ENCODE measurements around the gene IQCH.

Gene IQCH

DNA sequence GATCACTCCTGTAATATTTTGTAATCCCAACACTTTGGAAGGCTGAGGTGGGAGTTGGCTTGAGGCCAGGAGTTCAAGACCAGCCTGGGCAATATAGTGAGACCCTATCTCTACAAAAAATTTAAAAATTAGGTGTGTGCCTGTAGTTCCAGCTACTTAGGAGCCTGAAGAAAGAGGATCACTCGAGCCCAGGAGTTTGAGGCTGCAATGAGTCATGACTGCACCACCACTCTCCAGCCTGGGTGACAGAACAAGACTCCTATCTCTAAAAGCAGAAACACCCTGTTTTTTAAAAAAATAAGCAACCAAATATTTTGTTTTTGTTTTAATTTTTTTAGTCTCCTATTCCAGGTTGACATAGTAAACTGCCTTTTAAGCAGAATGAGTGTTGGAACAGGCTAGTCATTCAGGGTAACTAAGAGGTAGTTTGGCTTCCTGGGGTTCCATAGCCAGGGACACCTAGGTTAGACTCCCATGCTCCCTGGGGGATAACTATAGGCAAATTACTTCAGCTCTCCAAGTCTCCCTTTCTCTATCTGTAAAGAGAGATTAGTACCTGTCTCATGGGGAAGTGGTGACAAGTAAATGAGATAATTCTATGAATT, 151.8 kb downstream of the IQCH start:
- Histone ChIP-seq H3K4me1 (ENCODE audit: control insufficient read depth, insufficient read depth, low read length) (peaks cover 20% of the 10 kb centered on the region), H3K36me3 (ENCODE audit: control insufficient read depth, insufficient read depth, low read length) (no peaks in the 10 kb centered on the region), H3K27me3 (ENCODE audit: control insufficient read depth, insufficient read depth, low read length) (no peaks in the 10 kb centered on the region), H3K4me3 (ENCODE audit: low read depth, low read length) (no peak overlapping the region), H3K9me3 (ENCODE audit: control insufficient read depth, insufficient read depth, low read length) (no peaks in the 10 kb centered on the region), H3K9ac (ENCODE audit: low read depth, low read length) (no peak overlapping the region)

DNA sequence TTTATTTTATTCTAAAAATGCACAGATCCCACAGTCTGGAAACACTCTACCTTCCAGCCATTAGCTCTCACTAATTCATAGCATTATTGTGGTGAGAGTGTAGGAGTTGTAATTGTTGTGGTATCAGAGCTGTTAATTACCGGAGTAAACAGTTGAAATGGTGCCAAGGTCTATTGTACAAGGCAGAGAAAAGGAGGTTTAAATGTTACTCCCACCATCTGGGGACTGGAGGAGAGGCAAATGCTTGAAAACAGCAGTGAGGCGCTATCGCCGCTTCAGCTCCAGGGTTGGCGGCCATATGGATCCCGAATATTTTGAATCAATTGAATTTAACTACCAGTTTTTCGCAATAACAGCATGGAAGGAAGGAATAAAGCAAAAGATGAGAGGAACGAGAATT, 153.2 kb downstream of the IQCH start:
- no peak overlapping the region for H3K4me3 ChIP-seq (ENCODE audit: low read depth, low read length)

DNA sequence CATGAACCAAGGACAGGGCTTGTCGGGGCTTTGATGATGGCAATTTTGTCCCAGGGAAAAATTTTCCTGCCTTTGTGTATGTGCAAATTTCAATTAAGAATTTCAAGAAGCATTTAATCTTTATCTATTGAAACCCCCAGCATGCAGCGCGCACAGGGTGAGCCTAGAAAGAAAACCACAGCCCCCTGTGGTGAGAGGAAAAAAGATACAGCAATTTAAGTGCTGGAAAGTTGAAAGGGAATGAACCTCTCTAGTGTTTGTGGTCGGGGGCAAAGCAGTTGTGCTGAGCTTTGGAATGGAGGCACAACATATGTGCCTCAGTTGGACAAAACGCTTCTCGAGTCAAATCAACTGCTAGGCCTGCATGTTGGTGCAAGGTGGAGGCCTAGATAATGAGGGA, 154.6 kb downstream of the IQCH start:
- H3K27me3 ChIP-seq (ENCODE audit: control insufficient read depth, insufficient read depth, low read length): no peaks in the 10 kb centered on the region
- H3K36me3 ChIP-seq (ENCODE audit: control insufficient read depth, insufficient read depth, low read length): no peaks in the 10 kb centered on the region
- H3K4me1 ChIP-seq (ENCODE audit: control insufficient read depth, insufficient read depth, low read length): peaks cover 11% of the 10 kb centered on the region
- H3K9me3 ChIP-seq (ENCODE audit: control insufficient read depth, insufficient read depth, low read length): no peaks in the 10 kb centered on the region
- H3K4me3 ChIP-seq (ENCODE audit: low read depth, low read length): no peak overlapping the region
- H3K9ac ChIP-seq (ENCODE audit: low read depth, low read length): no peak overlapping the region

More for the DNA sequence above, 153.2 kb downstream of the IQCH start:
- Histone ChIP-seq H3K9ac (ENCODE audit: low read depth, low read length) (no peak overlapping the region), H3K9me3 (ENCODE audit: control insufficient read depth, insufficient read depth, low read length) (no peaks in the 10 kb centered on the region), H3K36me3 (ENCODE audit: control insufficient read depth, insufficient read depth, low read length) (no peaks in the 10 kb centered on the region), H3K27me3 (ENCODE audit: control insufficient read depth, insufficient read depth, low read length) (no peaks in the 10 kb centered on the region), H3K4me1 (ENCODE audit: control insufficient read depth, insufficient read depth, low read length) (peaks cover 20% of the 10 kb centered on the region)

DNA sequence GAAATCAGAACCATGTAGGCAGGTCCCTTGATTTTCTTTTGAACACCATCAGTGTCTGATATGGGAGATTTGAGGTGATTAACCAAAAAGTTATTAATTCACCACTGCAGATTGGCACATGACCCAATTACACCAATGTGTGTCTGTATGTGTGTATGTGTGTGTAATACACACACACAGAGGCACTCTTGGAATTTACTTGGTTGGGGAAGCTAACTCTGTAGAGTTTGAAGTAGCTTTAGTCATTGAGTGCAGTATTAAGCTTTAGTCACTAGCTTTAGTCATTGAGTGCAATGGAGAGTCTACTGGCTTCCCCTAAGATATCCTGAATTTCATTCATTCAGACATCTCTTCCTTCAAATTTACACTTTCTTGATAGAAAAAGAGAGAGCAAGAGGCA, 156.9 kb downstream of the IQCH start:
- Histone ChIP-seq H3K9me3 (ENCODE audit: control insufficient read depth, insufficient read depth, low read length) (no peaks in the 10 kb centered on the region), H3K4me3 (ENCODE audit: low read depth, low read length) (no peak overlapping the region), H3K9ac (ENCODE audit: low read depth, low read length) (no peak overlapping the region), H3K4me1 (ENCODE audit: control insufficient read depth, insufficient read depth, low read length) (peaks cover 14% of the 10 kb centered on the region), H3K27me3 (ENCODE audit: control insufficient read depth, insufficient read depth, low read length) (no peaks in the 10 kb centered on the region), H3K36me3 (ENCODE audit: control insufficient read depth, insufficient read depth, low read length) (no peaks in the 10 kb centered on the region)

DNA sequence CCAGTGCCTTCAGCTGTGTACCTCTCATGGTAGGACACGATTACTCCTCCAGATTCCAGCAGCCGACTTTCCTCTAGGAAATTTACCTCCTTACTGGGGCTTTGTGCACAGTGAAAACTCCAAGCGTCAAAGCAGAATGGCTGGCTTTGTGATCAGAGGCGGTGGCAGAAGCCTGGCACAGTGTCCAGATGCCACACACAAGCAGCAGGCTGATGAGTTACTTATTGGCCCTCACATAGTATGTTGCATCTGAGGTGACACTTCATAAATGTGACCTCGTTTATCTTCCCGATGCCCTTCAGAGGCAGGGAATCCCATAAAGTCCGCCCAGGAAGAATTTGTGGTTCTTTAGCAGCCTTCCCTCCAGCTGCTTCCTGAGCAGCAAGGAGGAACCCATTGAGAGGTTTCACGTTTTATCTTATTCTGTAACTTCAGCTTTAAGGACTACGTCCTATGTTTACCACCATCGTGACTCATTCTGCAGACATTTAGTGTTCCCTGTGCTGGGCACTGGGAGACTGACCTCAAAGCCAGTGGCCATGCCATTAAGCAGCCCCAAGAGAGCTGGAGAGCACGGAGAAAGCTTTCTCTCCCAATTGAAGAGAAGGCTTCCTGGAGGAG, 159.3 kb downstream of the IQCH start:
- Histone ChIP-seq H3K4me1 (ENCODE audit: control insufficient read depth, insufficient read depth, low read length) (peaks cover 3% of the 10 kb centered on the region), H3K27me3 (ENCODE audit: control insufficient read depth, insufficient read depth, low read length) (no peaks in the 10 kb centered on the region), H3K36me3 (ENCODE audit: control insufficient read depth, insufficient read depth, low read length) (no peaks in the 10 kb centered on the region), H3K9me3 (ENCODE audit: control insufficient read depth, insufficient read depth, low read length) (no peaks in the 10 kb centered on the region), H3K4me3 (ENCODE audit: low read depth, low read length) (no peak overlapping the region), H3K9ac (ENCODE audit: low read depth, low read length) (no peak overlapping the region)

DNA sequence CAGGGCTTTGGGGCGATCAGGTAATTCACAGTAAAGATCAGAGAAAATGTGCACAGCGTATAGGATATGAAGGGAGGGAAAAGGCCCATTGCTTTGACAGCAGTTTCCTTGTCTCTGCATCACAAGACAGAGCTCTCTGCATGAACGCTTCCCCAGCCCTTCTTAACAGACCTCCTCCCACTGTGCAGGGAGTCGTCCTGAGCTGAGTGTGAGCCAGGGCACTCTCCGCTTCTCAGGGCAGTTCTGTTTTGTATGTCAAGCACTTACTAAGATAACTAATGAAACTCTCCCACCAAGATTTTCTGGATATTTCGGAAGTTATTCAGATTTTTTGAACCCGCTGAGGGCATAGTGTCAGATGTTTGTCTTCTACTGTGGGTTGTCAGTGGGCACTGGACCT, 160.6 kb downstream of the IQCH start:
- H3K4me1 ChIP-seq (ENCODE audit: control insufficient read depth, insufficient read depth, low read length): peaks cover 3% of the 10 kb centered on the region
- no peaks in the 10 kb centered on the region for H3K9me3 ChIP-seq (ENCODE audit: control insufficient read depth, insufficient read depth, low read length)
- H3K9ac ChIP-seq (ENCODE audit: low read depth, low read length): no peak overlapping the region
- no peaks in the 10 kb centered on the region for H3K36me3 ChIP-seq (ENCODE audit: control insufficient read depth, insufficient read depth, low read length)
- no peaks in the 10 kb centered on the region for H3K27me3 ChIP-seq (ENCODE audit: control insufficient read depth, insufficient read depth, low read length)
- H3K4me3 ChIP-seq (ENCODE audit: low read depth, low read length): no peak overlapping the region

DNA sequence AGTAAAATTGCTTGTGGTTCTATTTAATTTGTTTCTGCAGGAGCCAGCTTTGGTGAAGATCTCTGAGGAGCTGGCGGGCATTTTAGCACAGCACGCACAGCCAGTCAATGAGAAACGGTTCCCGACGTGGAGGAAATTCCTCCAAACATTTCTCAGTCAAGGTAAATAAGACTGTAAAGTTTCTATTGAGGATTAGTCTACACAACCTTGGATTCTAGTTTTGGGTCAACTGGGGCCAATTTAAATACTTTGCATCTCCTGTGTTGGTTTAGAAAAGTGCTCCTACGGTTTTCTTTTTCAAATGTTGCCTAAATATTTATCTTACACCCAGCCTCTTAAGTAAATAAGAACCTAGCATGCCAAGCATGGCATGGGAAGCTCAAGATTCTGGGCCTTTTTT, 162.3 kb downstream of the IQCH start:
- H3K36me3 ChIP-seq (ENCODE audit: control insufficient read depth, insufficient read depth, low read length): no peaks in the 10 kb centered on the region
- no peak overlapping the region for H3K9ac ChIP-seq (ENCODE audit: low read depth, low read length)
- no peaks in the 10 kb centered on the region for H3K9me3 ChIP-seq (ENCODE audit: control insufficient read depth, insufficient read depth, low read length)
- peaks cover 3% of the 10 kb centered on the region for H3K4me1 ChIP-seq (ENCODE audit: control insufficient read depth, insufficient read depth, low read length)
- no peaks in the 10 kb centered on the region for H3K27me3 ChIP-seq (ENCODE audit: control insufficient read depth, insufficient read depth, low read length)
- H3K4me3 ChIP-seq (ENCODE audit: low read depth, low read length): no peak overlapping the region

DNA sequence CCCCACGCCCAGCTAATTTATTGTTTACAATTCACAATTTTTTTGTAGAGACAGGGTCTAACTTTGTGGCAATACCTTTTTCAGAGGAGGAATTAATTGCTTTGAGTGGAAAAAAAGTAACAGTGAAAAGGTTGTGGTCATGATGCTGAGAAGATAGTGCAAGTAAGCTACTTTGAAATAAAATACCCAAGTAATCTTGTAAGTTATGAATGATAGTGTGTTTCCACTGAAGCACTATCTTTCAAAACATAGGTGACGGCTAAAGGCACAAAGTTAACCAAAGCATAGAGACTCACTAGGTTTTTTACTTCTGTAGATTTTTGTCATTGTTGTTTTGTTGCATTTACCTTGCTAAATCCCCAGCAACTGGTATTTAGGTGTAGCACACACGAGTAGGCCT, 165.1 kb downstream of the IQCH start:
- Histone ChIP-seq H3K36me3 (ENCODE audit: control insufficient read depth, insufficient read depth, low read length) (no peaks in the 10 kb centered on the region), H3K4me1 (ENCODE audit: control insufficient read depth, insufficient read depth, low read length) (peaks cover 3% of the 10 kb centered on the region), H3K4me3 (ENCODE audit: low read depth, low read length) (no peak overlapping the region), H3K9me3 (ENCODE audit: control insufficient read depth, insufficient read depth, low read length) (no peaks in the 10 kb centered on the region), H3K9ac (ENCODE audit: low read depth, low read length) (no peak overlapping the region), H3K27me3 (ENCODE audit: control insufficient read depth, insufficient read depth, low read length) (no peaks in the 10 kb centered on the region)

DNA sequence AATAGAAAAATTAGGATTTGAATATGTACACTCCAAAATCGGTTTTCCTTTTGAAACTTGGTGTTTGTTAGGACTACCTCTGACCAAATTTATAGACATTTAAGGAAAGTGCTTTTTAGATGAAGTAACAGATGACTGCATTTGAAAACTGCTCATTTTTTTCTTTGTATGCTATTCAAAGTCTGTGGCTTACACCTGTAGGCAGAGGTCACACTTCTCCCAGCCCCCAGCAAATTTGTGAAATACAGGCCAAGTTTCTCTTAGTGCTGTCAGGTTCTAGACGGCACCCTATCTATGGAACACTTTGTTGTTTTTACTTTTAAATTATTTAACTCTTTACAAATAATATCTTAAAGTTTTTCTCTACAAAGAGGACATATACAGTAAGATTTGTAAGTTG, 165.6 kb downstream of the IQCH start:
- no peaks in the 10 kb centered on the region for H3K36me3 ChIP-seq (ENCODE audit: control insufficient read depth, insufficient read depth, low read length)
- no peak overlapping the region for H3K9ac ChIP-seq (ENCODE audit: low read depth, low read length)
- no peaks in the 10 kb centered on the region for H3K4me1 ChIP-seq (ENCODE audit: control insufficient read depth, insufficient read depth, low read length)
- H3K27me3 ChIP-seq (ENCODE audit: control insufficient read depth, insufficient read depth, low read length): no peaks in the 10 kb centered on the region
- no peaks in the 10 kb centered on the region for H3K9me3 ChIP-seq (ENCODE audit: control insufficient read depth, insufficient read depth, low read length)
- H3K4me3 ChIP-seq (ENCODE audit: low read depth, low read length): no peak overlapping the region

DNA sequence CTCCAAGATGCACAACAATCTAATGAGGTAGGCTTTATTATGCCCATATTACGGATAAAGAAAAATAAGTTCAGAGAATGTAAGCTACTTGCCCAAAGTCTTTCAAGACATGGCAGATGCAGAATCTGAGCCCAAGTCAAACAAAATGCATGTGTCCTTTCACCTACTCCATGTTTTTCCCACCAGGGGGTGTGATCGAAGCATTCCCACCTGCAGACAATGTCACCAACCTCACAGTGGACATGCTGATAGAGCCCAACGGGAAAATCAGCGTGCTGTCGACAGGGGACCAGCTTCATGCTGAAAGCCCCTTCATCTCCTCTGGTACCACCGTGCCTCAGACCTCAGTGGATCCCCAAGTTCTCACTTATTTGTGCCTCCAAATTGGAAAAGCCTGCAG, 166.5 kb downstream of the IQCH start:
- H3K9me3 ChIP-seq (ENCODE audit: control insufficient read depth, insufficient read depth, low read length): no peaks in the 10 kb centered on the region
- H3K27me3 ChIP-seq (ENCODE audit: control insufficient read depth, insufficient read depth, low read length): no peaks in the 10 kb centered on the region
- no peaks in the 10 kb centered on the region for H3K4me1 ChIP-seq (ENCODE audit: control insufficient read depth, insufficient read depth, low read length)
- H3K36me3 ChIP-seq (ENCODE audit: control insufficient read depth, insufficient read depth, low read length): no peaks in the 10 kb centered on the region
- H3K4me3 ChIP-seq (ENCODE audit: low read depth, low read length): no peak overlapping the region
- H3K9ac ChIP-seq (ENCODE audit: low read depth, low read length): no peak overlapping the region

DNA sequence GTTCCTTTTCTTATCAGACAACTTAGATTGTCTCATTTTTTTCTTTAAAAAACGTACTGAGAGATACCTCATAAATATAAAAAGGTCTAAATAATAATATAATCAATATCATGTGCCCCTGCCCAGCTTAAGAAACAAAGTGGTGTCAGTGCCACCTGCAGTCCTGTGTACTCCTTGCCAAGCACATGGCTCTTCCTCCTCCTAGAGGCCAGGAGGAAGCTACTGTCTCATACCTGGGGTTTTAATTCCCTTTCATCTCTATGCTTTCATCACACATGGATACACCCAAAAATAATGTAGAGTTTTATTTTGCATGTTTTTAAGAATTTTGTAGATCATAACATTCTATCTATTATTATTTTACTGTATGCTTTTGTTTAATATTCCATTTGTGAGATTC, 167.7 kb downstream of the IQCH start:
- H3K36me3 ChIP-seq (ENCODE audit: control insufficient read depth, insufficient read depth, low read length): no peaks in the 10 kb centered on the region
- H3K27me3 ChIP-seq (ENCODE audit: control insufficient read depth, insufficient read depth, low read length): no peaks in the 10 kb centered on the region
- no peaks in the 10 kb centered on the region for H3K9me3 ChIP-seq (ENCODE audit: control insufficient read depth, insufficient read depth, low read length)

DNA sequence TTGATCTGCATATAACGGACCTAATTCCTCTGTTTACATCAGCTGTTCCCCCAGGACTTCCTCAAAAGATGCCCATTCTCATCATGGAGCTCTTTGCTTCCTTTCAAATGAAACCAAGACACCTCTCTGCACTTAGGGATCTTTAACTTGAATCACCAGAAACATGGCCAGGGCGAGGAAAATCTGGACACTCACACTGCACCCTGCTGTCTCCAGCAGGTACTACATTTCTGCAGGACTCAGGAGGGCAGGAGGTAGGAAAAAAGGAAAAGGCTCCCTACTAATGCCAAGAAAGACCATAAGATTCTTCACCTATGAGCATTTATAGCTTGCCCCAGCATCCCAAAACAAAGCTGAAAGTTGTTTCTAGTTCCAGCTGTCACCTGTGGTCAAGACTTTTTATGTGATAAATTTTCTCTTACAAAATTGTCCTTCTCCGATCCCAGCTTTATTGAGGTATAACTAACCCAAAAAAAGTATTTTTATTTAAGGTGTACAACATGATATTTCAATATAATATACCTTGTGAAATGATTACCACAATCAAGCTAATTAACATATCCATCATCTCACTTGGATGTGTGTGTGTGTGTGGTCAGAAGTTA, 179.0 kb downstream of the IQCH start:
- Histone ChIP-seq H3K9ac (ENCODE audit: low read depth, low read length) (no peak overlapping the region), H3K9me3 (ENCODE audit: control insufficient read depth, insufficient read depth, low read length) (no peaks in the 10 kb centered on the region), H3K4me1 (ENCODE audit: control insufficient read depth, insufficient read depth, low read length) (peaks cover 9% of the 10 kb centered on the region), H3K27me3 (ENCODE audit: control insufficient read depth, insufficient read depth, low read length) (no peaks in the 10 kb centered on the region), H3K36me3 (ENCODE audit: control insufficient read depth, insufficient read depth, low read length) (no peaks in the 10 kb centered on the region), H3K4me3 (ENCODE audit: low read depth, low read length) (no peak overlapping the region)

More for the DNA sequence above, 167.7 kb downstream of the IQCH start:
- Histone ChIP-seq H3K4me3 (ENCODE audit: low read depth, low read length) (no peak overlapping the region), H3K4me1 (ENCODE audit: control insufficient read depth, insufficient read depth, low read length) (no peaks in the 10 kb centered on the region), H3K9ac (ENCODE audit: low read depth, low read length) (no peak overlapping the region)

All from iPS-15b (cell line).